Measurements from ENCODE around the gene CDC25B. TPM values are rescaled to one million over a fixed set of nuclear protein-coding genes. Genes with fewer than 3 reads are reported as not detected.

The CDC25B gene
- polyA plus RNA-seq, 1 experiment = 58.9 TPM

DNA sequence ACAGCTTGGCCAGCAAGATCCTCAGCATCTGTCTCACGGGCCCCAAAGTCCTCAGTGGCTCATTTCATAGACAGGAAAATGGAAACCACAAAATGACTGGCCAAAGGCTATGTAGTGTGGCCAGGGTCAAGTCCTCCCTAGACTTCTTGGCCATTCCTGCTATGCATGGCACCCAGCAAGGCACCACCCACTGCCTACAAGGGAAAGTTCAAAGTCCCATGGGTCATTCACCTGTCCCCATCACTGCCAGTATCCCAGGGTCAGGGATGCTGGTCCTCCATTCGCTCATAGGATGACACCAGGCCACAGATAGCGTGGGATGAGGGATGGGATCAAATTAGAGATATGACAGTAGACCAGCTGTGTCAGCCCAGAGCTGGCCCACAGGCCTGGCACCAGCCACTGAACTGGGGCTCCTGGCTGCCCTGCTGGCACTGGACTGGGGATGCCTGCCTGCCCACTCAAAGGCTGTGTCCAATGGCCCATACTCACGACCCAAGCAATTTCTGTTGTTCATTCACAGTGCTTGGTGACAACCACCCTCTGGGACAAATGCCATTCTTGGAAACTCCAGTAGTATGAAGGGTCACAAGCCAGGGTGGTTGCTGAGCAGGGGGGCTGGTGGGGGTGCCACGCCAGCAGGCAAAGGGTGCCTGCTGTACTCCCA lies 40.2 kb upstream of the CDC25B start:
- TF ChIP-seq, protein P1, sequence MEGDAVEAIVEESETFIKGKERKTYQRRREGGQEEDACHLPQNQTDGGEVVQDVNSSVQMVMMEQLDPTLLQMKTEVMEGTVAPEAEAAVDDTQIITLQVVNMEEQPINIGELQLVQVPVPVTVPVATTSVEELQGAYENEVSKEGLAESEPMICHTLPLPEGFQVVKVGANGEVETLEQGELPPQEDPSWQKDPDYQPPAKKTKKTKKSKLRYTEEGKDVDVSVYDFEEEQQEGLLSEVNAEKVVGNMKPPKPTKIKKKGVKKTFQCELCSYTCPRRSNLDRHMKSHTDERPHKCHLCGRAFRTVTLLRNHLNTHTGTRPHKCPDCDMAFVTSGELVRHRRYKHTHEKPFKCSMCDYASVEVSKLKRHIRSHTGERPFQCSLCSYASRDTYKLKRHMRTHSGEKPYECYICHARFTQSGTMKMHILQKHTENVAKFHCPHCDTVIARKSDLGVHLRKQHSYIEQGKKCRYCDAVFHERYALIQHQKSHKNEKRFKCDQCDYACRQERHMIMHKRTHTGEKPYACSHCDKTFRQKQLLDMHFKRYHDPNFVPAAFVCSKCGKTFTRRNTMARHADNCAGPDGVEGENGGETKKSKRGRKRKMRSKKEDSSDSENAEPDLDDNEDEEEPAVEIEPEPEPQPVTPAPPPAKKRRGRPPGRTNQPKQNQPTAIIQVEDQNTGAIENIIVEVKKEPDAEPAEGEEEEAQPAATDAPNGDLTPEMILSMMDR (IDR thresholded peaks at IDR 0.05; ENCODE audit: low read depth, low read length) = no peak
- POLR2A ChIA-PET = no interaction called here
- H3K9me3 ChIP-seq (ENCODE audit: control insufficient read depth, insufficient read depth, low read length) = no peaks in the 10 kb centered on the region; the same call in 1 of the 2 replicates
- H3K4me3 ChIP-seq (ENCODE audit: low read depth, low read length) = no peak overlapping the region
- no peaks in the 10 kb centered on the region for H3K27me3 ChIP-seq (ENCODE audit: control insufficient read depth, insufficient read depth, low read length)
- H3K27ac ChIP-seq (ENCODE audit: low read depth, low read length) = no peak overlapping the region
- CTCF ChIA-PET = interaction anchor here (0.6 to 1.2 kb wide), 2 partner anchors 43 to 87 kb away, joined by 3 to 4 read pairs; partner anchors contain the start of gene SIGLEC1
- no peak for DNase-seq (ENCODE audit: low read depth, low spot score)

DNA sequence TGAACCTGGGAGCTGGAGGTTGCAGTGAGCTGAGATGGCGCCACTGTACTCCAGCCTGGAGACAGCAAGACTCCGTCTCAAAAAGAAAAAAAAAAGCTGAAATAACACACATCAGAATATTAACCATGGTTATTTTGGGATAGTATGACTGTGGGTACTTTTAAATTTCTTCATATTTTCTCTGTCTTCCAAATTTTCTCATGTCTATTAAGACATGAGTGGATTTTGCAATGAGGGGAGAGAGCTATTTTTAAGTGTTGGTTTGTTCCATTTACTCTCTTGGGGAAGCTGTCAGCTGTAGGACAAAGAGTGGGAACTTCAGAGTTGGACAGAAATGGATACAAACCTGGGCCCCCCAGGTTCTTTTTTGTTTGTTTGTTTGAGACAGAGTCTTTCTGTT lies 38.8 kb upstream of the CDC25B start:
- no peak overlapping the region for H3K27ac ChIP-seq (ENCODE audit: low read depth, low read length)
- ChIA-PET POLR2A (no interaction called here), CTCF (interaction anchor here (0.7 to 0.9 kb wide), 2 partner anchors 80 to 98 kb away, joined by 3 read pairs; no protein-coding TSS in a partner anchor)
- H3K4me3 ChIP-seq (ENCODE audit: low read depth, low read length) = no peak overlapping the region
- no peaks in the 10 kb centered on the region; the same call in 1 of the 2 replicates for H3K9me3 ChIP-seq (ENCODE audit: control insufficient read depth, insufficient read depth, low read length)
- H3K27me3 ChIP-seq (ENCODE audit: control insufficient read depth, insufficient read depth, low read length) = no peaks in the 10 kb centered on the region
- DNase-seq (ENCODE audit: low read depth, low spot score) = no peak
- TF ChIP-seq, protein P1 (IDR thresholded peaks at IDR 0.05; ENCODE audit: low read depth, low read length) = no peak

DNA sequence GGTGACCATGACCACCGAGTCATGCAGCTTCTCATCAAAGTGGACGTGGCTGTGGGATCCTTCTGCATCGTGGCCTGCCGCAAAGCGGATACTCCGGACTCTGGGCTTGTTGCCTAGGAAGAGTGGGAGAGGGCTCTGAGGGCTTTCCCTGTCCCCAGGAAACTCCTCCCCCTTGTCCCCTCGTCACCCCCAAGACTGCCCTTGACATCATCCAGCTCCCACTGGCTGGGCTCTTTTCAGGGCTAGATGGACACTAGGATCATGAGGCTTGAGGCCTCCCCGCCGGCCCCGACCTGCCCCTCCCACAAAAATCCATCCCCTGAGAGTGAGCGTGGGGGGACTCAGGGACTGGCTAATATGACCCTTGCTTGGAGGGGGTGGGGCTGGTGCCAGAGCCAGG lies 37.5 kb upstream of the CDC25B start:
- DNase-seq (ENCODE audit: low read depth, low spot score) = no peak
- TF ChIP-seq, protein P1 (IDR thresholded peaks at IDR 0.05; ENCODE audit: low read depth, low read length) = no peak
- Histone ChIP-seq H3K27me3 (ENCODE audit: control insufficient read depth, insufficient read depth, low read length) (no peaks in the 10 kb centered on the region), H3K4me3 (ENCODE audit: low read depth, low read length) (no peak overlapping the region), H3K27ac (ENCODE audit: low read depth, low read length) (no peak overlapping the region), H3K9me3 (ENCODE audit: control insufficient read depth, insufficient read depth, low read length) (no peaks in the 10 kb centered on the region)
- CTCF ChIA-PET = no interaction called here
- POLR2A ChIA-PET = no interaction called here

DNA sequence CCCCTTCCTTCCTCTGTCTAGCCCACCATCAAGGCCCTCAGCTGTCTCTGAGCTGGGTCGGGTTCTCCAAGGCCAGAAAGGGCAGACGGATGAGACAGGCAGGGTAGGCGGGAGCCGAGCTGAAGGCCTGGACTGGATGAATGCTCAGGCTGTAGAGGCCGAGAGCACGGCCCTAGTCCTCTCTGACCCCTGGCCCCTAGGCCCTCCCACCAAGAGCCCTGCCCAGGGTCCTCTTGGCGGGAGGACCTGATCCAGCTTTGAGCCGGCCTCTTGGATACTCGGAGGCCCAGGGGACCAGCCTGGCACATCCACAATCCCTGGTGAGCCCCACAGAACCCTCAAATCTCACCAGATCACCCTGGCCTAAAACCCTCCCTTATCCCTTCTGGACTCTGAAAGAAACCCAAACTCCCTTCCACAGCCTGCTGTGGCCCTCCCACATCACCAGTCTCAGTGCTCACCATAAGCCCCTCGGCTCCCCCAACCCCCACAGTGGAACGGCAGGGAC lies 36.7 kb upstream of the CDC25B start:
- no peaks in the 10 kb centered on the region for H3K9me3 ChIP-seq (ENCODE audit: control insufficient read depth, insufficient read depth, low read length)
- TF ChIP-seq, protein P1 (IDR thresholded peaks at IDR 0.05; ENCODE audit: low read depth, low read length) = no peak
- H3K27me3 ChIP-seq (ENCODE audit: control insufficient read depth, insufficient read depth, low read length) = no peaks in the 10 kb centered on the region
- CTCF ChIA-PET = no interaction called here
- no peak for DNase-seq (ENCODE audit: low read depth, low spot score)
- POLR2A ChIA-PET = no interaction called here
- H3K27ac ChIP-seq (ENCODE audit: low read depth, low read length) = no peak overlapping the region
- H3K4me3 ChIP-seq (ENCODE audit: low read depth, low read length) = no peak overlapping the region

DNA sequence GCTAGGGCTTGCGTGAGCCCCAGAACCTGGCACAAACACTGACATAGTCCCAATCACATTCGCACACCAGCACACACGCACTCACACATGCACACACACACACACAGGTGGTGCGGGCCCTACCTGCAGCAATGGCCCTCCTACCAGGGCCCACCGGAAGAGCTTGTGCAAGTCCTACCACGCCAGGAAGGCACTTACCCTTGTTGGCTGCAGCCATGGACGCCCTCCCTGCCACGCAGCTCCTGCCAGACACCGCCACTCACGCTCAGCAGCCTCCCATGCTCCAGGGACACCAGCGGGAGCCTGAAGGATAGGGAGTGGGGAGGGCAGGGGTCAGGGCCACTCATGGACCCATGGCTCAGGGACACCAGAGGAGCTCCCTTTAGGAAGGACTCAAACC lies 36.2 kb upstream of the CDC25B start:
- ChIA-PET CTCF (interaction anchor here (0.8 to 1.0 kb wide), 2 partner anchors 49 to 58 kb away, joined by 3 to 5 read pairs; no protein-coding TSS in a partner anchor), POLR2A (interaction anchor here (0.9 kb wide), 1 partner anchor 9 kb away, joined by 4 read pairs; no protein-coding TSS in a partner anchor)

More for the DNA sequence above, 36.2 kb upstream of the CDC25B start:
- Histone ChIP-seq H3K4me3 (ENCODE audit: low read depth, low read length) (no peak overlapping the region), H3K27me3 (ENCODE audit: control insufficient read depth, insufficient read depth, low read length) (no peaks in the 10 kb centered on the region), H3K27ac (ENCODE audit: low read depth, low read length) (no peak overlapping the region), H3K9me3 (ENCODE audit: control insufficient read depth, insufficient read depth, low read length) (no peaks in the 10 kb centered on the region)
- TF ChIP-seq, protein P1 (IDR thresholded peaks at IDR 0.05; ENCODE audit: low read depth, low read length) = no peak
- DNase-seq (ENCODE audit: low read depth, low spot score) = no peak
